Amniotic stem cell (primary cell): ENCODE measurements around the gene XYLT1.

Source experiments
- DNase-seq: peaks from one replicate; lab custom pipeline; 2025; lab: John Stamatoyannopoulos, UW

The XYLT1 gene

DNA sequence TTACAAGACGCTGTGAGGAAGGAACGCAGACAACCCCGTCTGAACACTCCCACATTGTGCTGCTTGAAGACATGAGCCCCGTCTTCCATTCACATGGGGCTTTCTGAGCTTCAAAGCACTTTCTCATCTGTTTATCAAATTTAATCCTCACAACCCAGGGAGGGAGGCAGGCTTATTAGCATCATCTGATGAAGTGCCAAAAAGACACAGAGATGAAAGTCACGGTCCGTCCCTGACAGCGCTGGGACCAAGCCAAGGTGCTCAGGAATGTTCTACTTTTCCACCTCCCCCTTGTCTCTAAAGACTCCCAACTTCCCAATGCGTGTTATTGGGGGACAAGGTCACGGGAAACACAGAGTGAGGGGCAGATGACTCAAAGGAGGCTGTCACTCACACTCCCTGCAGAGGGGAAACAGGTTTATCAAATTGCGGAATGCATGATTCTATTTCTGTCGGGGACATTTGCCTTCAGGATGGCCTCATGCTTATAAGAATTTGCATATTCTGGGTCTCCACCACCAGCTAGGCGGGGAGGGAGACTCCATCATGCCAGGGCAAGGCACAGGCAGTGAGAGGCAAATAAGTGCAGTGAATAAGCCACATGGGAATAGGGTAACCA lies 10.7 kb downstream of the XYLT1 start:
- no peak for DNase-seq

DNA sequence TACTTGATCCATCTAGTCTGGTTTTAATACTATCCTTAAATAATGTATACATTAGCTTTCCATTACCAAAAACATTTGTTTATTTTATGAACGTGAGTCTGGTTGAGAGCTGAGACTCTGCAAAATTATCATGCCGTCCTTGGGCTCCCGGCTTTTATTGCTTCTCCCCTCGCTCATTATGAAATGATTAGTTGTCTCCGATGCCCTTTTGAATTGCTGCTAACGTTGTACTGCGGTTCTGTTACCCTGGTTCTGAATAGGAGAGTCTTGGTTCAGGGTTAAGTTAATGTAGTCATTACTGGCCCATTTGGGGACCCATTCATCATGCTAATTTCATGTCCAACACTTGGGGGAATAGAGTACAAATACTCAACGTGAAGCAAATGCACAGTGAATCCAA lies 12.8 kb downstream of the XYLT1 start:
- no peak for DNase-seq

DNA sequence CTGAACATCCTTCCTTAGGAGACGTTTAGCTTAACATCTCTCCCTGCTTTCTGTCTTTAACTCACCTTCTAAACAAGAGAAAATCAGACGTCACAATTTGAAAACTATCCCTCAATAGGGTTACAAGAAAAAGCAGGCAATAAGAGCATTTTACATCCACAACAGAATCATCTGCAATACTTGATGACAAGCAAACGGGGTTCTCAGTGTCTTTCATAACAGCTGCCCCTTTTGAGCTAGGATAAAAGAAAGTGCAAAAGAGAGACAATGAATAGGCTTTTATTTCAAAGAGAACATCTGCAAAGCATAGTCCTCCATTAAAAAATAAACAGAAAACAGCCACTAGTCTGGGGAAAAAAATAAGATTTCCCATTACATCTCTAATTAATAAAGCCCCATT lies 13.2 kb downstream of the XYLT1 start:
- DNase-seq = no peak

DNA sequence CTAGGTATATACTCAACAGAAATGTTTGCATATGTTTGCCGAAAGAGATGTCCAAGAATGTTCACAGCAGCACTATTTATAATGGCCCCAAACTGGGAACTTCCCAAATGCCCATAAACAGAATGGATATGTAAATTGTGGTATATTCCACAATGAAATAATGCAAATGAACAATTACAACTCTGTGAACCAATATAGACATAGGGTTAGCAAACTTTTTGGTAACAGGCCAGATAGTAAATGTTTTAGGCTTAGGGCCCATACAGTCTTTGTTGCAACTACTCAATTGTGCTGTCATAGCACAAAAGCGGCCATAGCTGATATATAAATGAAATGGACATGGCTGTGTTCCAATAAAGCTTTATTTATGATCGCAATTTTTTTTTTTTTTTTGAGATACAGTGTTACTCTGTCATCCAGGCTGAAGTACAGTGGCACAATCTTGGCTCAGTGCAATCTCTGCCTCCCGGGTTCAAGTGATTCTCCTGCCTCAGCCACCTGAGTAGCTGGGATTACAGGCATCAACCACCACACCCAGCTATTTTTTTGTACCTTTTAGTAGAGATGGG lies 16.5 kb downstream of the XYLT1 start:
- DNase-seq = no peak

DNA sequence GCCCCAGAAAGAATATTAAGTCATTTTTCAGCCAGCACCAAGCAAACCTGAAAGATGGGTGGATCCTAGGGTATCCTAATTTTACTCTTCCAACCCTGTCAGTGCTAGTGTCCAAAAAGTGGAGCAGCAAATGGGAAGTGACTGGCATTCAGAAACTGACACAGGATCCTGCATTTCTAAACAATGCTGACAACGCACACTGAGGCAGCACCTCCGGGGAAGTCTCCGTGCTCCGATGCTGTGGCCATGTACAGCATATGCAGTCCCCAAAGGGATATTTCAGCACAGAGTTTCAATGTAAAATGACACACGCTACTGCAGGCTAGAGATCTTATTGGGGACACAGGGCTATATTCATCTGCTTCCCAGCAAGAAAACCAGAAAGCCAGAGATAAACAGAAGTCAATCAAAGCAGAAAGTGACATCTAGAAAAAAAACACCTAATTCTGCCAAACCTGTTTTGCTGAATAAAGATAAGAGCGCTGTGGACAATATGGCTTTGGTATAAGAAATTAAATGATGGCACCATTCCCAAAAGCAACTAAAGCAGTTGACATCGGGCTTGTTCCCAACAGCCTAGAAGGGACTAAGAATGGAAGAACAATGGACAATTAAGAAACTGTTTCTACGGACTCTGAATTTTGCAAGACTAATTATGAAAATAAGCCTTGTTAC lies 17.3 kb downstream of the XYLT1 start:
- no peak for DNase-seq

DNA sequence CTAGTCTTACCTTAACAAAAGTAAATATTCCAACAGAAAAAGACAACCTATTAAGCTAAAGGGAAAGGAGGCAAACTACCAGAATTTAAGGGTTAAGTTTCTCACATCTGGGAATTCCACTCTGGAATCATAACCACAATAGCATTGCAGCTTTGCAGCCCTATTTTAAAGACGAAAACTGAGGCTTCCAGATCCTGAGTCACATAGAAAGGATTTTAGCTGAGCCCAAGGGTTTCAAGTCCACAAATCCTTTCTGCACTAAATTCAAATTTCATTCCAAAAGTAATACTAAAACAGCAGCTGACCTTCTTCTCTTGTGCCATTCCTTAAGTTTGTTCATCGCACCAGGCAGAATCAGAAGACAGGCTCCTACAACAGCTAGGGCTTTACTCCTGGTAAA lies 17.8 kb downstream of the XYLT1 start:
- DNase-seq = no peak

DNA sequence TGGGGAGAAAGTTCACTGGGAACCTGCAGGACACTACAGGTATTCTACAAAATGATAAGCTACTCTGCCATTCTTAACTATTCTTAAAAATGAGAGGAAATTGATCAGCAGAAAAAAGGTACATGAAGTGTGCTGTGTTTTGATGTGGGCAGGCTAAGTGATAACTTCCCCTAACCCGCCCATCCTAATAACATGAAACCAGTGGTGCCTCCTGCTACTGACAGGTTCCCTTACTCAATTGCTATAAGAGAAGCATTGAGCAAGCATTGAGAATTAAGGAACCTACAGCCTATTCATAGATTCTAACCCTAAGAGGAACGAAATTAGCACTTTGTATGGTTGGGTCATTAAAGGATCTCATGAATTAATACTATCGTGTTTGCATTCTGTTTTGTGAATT lies 18.9 kb downstream of the XYLT1 start:
- DNase-seq = no peak

DNA sequence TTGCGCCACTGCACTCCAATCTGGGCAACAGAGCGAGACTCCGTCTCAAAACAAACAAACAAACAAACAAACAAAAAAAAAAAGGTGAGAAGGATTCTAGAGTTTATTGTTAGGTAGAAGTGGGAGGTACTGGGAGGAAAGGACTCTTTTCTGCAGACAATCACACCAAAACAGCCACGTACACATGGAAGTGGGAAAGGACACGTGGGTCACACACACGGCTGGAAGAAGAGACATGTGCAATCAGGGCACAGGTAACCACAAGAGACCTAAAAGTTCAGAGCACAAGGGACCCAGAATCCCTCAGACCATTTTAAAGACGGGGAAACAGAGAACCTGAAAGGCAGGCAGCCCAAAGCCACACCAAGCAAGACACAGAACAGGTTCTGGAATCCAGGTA lies 20.5 kb downstream of the XYLT1 start:
- DNase-seq = no peak

DNA sequence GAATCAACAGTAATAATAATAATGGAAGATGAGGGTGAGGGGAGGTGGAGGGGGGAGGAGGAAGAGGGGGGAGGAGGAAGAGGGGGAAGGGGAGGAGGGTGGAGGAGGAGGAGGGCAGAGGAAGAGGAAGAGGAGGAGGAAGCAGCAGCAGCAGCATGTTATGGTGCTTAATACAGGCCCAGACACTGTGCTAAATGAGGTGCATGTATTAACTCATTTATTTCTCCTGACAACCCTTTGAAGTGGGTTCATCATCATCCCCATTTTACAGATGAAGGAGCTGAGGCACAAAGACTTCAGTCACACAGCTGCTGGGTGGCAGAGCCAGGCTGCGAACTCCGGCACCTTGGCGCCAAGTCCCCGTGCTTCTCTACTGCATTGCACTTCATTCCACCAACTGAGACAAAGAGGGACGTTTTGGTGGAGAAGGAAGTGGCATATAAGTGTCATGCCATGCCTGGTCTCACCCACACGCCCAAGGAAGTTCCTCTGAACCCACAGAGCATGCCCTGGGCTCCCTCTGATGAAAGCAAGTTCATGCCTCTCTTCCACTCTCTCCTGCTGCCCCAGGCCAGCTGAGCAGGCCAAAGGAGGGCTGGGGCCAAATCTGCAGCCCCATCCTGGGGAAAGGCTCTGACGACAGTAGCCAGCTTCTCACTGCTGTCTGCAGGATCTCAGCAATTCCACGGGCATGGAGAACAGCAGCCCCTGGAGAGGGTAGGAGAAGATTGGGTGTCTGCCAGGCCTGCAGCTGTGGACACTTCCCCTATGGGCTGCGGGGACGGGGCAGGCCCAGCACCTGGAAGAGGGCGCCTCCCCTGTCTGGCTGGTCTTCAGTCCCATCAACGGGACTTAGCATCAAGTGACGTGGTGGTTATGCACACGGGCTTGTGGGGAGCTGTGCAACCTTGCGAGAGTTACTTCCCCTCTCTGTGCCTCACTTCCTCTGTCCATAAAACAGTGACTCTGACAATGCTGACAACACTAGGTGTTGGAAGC lies 21.8 kb downstream of the XYLT1 start:
- DNase-seq = no peak

DNA sequence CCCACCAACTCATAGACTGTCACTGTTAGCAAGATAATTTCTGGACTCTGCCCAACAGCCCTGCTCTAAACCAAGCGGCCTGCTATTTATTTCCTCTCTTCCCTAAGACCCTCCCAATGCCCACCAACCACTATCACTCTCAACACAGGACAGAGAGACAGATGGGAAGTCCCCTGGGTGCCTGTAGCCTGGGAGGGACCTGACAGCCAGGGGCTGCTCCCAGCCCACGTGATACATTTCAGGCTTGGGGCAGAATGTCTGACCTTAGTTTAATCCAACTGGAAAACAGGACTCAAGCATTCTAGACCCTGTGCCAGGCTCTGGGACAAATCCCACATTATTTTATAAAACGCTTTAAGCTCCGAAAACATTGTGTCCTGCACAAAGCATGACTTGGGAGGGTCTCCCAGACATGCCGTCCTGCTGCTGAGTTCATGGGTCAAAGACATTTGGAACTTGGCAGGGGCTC lies 23.6 kb downstream of the XYLT1 start:
- DNase-seq = no peak

DNA sequence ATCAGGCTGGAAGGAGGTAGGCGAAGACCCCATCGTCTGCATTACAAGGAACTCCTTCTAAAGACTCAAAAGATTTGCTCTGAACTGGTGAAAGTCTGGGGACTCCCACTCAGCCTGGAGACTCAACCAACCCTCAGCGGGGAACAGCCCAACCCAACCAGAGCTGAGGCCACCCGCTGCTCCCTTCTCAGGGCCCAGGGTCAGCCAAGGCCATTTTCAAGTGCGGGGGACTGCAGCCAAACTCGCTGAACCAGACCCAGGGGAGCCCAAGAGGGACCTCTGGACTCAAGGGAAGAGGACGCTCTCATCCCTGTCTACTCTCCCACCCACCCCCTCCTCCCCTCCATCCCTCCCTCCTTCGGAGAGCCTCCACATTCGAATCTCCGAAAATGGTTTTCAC lies 24.1 kb downstream of the XYLT1 start:
- DNase-seq = no peak

DNA sequence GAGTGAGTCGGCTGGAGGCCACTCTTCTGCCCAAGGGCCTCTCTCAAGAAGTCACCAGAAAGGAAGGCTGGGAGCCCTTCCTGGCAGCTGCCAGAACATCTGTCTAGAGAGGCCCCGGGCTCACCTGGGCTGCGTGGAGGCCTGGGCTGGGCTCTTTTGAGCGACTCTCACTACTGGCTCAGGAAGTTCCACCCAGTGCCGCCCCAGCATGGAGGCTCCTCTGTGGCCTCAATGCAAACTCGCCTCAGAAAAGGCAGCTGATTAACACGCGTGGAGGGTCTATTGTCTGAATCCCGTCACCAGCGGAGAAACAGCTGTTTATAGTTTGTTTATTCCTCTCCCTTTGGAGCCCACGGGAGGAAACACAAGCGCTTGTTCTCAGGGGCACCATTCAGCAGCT lies 25.3 kb downstream of the XYLT1 start:
- no peak for DNase-seq

DNA sequence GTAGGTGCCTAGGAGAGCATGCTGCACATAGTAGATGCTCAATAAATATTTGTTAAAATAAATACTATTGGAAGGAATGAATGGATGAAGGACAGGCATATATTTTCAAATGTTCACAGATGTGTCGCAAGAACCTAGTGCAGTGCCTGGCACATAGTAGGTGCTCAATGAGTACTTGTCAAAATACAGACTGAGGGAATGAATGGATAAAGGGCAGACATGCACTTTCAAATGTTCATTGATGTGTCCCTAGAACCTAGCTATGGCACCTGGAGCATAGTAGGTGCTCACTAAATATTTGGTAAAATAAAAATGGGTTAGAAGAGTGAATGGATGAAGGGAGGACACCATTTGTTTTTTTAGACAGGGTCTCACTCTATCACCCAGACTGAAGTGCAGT lies 26.1 kb downstream of the XYLT1 start:
- no peak for DNase-seq

DNA sequence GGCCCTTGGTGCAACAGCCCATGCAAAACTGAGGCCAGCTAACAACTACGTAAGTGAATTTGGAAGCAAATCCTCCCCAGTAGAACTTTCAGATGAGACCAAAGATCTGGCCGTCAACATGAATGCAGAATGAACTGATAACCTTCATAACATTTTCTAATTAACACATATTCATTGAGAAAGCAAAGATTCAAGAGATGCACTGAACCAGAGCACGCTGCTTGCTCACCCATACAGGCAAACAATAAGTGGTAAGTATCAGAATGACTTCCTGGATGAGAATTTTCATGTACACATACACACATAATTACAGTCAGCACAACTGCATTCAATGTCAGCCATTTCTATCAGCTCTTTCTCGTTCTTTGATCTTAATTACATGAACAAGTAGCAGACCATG lies 30.6 kb downstream of the XYLT1 start:
- no peak for DNase-seq

DNA sequence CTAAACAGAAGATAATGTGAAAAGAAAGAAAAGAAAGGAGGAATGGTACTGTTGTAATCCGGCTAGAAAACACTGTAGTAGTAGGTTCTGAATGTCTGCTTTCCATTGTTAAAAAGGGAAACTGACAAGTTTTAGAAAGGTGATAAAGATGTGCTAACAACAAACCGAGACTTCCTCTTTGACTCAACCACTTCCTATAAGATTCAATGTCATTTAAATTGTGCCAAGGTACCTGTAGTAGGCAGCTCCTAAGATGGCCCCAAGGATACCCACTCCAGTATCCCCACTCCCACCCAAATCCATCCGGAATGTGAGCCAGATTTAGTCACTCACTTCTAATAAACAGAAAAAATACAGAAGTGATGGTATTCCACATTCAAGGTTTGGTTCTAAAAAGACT lies 31.2 kb downstream of the XYLT1 start:
- no peak for DNase-seq

DNA sequence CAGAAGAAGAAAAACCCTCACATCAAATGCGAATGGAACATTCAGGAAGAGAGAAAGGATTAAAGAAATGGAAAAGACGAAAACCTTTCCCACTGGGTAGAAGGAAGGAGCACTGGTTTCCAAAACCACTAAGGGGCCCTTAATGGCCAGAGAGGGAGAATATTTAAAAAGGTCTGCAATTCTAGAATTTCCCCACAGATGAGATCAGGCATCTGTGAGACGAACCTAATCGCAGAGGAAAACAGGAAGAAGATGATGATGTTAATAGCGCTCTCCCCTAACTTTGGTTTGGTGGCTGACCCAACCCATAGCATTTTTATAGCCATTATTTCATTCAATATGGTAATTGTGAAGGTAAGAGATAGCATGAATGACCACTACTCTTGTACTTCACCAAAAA lies 32.8 kb downstream of the XYLT1 start:
- no peak for DNase-seq

DNA sequence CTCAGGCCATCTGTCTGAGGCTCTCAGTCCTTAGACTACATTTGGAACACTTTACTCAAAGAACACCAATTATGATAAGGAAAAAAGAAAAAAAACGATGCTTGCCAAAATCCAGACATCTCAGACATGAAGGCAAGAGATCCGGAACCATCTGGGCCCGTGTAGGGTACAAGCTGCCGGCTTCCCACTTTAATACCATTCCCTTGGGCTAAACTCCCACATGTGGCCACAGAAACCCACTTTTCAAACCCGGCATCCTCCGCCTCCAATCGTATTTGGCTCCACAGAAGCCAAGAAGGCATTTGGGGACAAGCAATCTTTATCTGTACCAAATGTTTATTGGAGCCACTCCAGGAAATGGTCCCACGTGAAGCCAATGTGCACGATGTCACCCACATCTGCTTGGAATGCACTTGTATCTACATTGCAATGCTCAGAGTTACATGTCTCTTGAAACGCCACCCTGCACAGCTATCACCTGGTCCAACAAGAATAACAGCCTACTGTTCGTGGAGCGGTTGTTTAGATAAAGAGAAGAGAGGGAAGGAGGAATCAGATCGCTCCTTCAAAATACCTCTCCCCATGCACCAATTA lies 33.5 kb downstream of the XYLT1 start:
- DNase-seq = no peak

DNA sequence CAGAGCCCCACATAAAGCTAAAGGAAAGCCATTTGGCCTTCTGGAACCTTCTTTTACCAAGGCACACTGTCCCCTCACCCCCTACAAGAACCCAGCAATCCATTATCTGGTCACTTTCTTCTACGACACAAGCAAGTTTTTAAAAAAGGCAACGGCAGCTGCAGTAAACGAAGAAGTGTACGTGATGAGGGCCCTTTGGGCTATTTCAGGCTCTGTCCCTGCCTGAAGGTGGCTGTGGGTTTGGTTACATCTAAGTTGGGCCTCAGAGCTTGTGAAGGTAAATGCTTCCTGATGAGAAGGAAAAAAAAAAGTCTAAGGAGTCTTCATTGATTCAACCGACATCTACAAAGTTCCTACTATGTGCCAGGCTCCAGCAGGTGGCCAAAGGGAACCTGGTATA lies 35.4 kb downstream of the XYLT1 start:
- DNase-seq = no peak

DNA sequence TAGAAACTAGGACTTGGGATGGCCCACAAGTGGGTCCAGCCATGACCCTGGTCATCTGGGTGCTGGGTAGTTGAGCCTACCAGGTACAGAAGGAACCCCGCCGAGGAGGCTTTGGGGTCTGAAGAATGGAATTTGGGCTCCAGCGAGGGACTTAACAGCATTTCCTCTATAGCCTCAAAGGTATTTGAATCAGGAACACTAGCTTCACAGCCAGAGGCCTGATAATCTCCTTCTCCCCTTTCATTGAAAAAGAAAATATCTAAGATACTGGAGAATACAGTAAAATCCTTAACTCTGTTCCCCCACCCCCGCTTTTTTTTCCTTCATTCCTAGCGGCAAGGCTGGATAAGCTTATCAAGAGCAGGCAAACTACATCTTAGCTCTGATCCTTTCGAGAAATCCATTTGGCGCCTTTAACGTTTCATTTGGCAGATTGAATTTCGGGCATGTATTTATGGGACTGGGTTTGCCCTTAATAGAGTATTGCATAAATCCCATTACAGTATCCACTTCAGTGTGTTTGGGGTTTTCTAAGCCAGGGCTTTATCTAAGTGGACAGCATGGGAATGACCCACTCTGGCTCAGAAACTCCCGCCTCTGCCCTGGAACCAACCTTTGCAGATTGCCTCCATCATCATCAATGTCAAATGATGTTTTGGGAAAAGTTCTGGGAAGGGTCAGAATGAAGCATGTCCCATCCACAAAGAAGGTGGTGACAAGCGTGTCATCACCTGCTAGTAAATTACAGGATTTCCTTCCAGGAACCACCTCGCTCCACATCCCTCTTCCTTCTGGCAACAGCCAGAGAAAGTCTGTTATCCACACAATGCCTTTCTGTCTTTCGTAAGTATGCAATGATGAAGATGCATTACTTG lies 36.9 kb downstream of the XYLT1 start:
- DNase-seq = no peak

DNA sequence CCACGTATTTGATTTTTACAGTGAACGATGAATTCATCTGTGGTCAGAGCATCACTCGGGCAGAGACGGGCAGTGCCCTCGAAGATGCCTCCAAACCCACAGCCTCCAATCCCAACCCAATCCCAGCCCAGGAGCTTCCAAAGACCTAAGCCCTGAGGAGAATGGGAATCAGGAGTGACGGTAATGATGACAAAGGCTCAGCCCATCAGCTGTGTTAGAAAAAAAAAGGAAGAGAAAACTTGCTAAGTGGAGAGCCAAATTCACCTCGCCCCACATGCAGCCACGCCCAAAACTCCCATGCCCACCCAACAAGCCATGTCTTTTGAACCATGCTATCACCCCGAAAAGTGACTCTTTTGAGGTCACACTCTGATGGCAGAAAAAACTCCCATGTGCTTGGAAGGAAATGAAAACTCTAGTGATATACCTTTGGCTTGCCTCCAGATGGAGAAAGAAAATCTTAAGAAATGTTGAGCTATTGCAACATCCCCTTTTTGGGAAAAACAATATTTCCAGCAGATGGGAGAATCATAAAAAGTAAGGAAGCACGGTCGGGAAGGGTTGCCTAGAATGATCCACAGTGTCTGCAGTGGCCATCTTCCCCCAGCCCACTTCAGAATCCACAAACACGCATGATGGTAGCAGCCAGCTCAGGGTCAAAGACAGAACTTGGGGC lies 37.7 kb downstream of the XYLT1 start:
- no peak for DNase-seq
